HG03039 (cell line): ENCODE results near the gene RSRC2.
"Not testable (repeated sequence)": the region's sequence is repeated elsewhere in the genome, so short reads cannot be mapped to it uniquely, and the experiment has no call there.

Source experiments
- ATAC-seq: cut with Tn5 transposase; IDR thresholded peaks from one replicate; pipeline ENCODE4 v1.9.1; 2021; ENCODE audit warnings: mild to moderate bottlenecking, moderate library complexity; ENCODE audit not compliant: unreplicated experiment

Gene RSRC2

GRCh38 chr12:122526683-122527477 is at the start of gene RSRC2, which contains the start of gene KNTC1:
Gene RSRC2, minus strand, starts transcription at chr12:122526936. Its CDS starts 83 bp downstream, at chr12:122526853.
Gene KNTC1, plus strand, starts transcription at chr12:122527249. Its CDS starts 2,815 bp downstream, at chr12:122530064.
- peak; percentile 90 for ATAC-seq

- ATAC-seq, result no peak
These were observed 45.1 kb upstream of the RSRC2 start for GRCh38 chr12:122571821-122572220.

GRCh38 chr12:122570006-122570405 is 43.3 kb upstream of the RSRC2 start:
- not testable (repeated sequence) for ATAC-seq

- no peak for ATAC-seq
These were observed 42.6 kb upstream of the RSRC2 start for GRCh38 chr12:122569288-122569687.

GRCh38 chr12:122566816-122567215 is 40.1 kb upstream of the RSRC2 start:
- ATAC-seq, result not testable (repeated sequence)

GRCh38 chr12:122563361-122563760 is 36.6 kb upstream of the RSRC2 start:
- no peak for ATAC-seq

GRCh38 chr12:122560138-122560537 is 33.4 kb upstream of the RSRC2 start:
- ATAC-seq, result no peak

- no peak for ATAC-seq
These were observed 32.3 kb upstream of the RSRC2 start for GRCh38 chr12:122558745-122559641.

- no peak for ATAC-seq
These were observed 20.6 kb upstream of the RSRC2 start for GRCh38 chr12:122547330-122547729.

GRCh38 chr12:122545855-122546254 is 19.1 kb upstream of the RSRC2 start:
- no peak for ATAC-seq

- ATAC-seq, result no peak
These were observed 17.8 kb upstream of the RSRC2 start for GRCh38 chr12:122544537-122544936.

GRCh38 chr12:122538496-122538895 is 11.8 kb upstream of the RSRC2 start:
- no peak for ATAC-seq

GRCh38 chr12:122537021-122537420 is 10.3 kb upstream of the RSRC2 start:
- ATAC-seq, result no peak

GRCh38 chr12:122533856-122534255 is 7.1 kb upstream of the RSRC2 start:
- ATAC-seq, result no peak

GRCh38 chr12:122528992-122529391 is 2.3 kb upstream of the RSRC2 start:
- no peak for ATAC-seq

- no peak for ATAC-seq
These were observed 1.8 kb upstream of the RSRC2 start for GRCh38 chr12:122528582-122528981.

- ATAC-seq, result no peak
These were observed 775 bp upstream of the RSRC2 start for GRCh38 chr12:122527478-122527944.

GRCh38 chr12:122523846-122524718 is 2.7 kb downstream of the RSRC2 start:
- no peak for ATAC-seq

- ATAC-seq, result no peak
These were observed 3.5 kb downstream of the RSRC2 start for GRCh38 chr12:122523280-122523679.

- no peak for ATAC-seq
These were observed 6.1 kb downstream of the RSRC2 start for GRCh38 chr12:122520676-122521075.

- no peak for ATAC-seq
These were observed 7.3 kb downstream of the RSRC2 start for GRCh38 chr12:122519418-122519817.
